CD14-positive monocyte (primary cell): ENCODE measurements around the gene TNNI2. TPM values are rescaled to one million over a fixed set of nuclear protein-coding genes. Genes with fewer than 3 reads are reported as not detected.
A peak's percentile ranks its signal among the peaks of the same experiment; 100 is the strongest.

ENCODE experiments used
- DNase-seq, 3 donors: peaks; one replicate each; pipeline ENCODE4 v3.0.0-alpha.2; 2011 to 2022
- H2AFZ ChIP-seq: 2 replicates; pipeline ENCODE4 v1.6.0; 2012; ENCODE audit warnings: mild to moderate bottlenecking, low read depth, low read length, inconsistent platforms; ENCODE audit not compliant: insufficient read depth, poor library complexity, severe bottlenecking
- H3K27ac ChIP-seq, 2 donors: 1 replicate in 1 of 2; 2 replicates in 1 of 2; pipeline ENCODE4 v1.5.1; 2012 to 2013; ENCODE audit warnings: low read length in 2 of 2, control low read depth in 1 of 2, inconsistent platforms in 1 of 2, low read depth in 1 of 2, mild to moderate bottlenecking in 1 of 2
- H3K27me3 ChIP-seq, 2 donors: one replicate each; pipeline versions ENCODE4 v1.6.0 to v1.6.1; 2011 to 2013; ENCODE audit warnings: low read length in 2 of 2; ENCODE audit not compliant: control insufficient read depth in 2 of 2, insufficient read depth in 2 of 2
- H3K36me3 ChIP-seq, 2 donors: replicated peaks in 1 of 2; 1 replicate in 1 of 2; 2 replicates in 1 of 2; pipeline versions ENCODE4 v1.5.1 to v1.6.1; 2012 to 2013; ENCODE audit warnings: low read length in 2 of 2, control low read depth in 1 of 2, inconsistent platforms in 1 of 2, mild to moderate bottlenecking in 1 of 2; ENCODE audit not compliant: insufficient read depth in 2 of 2, control insufficient read depth in 1 of 2
- H3K4me1 ChIP-seq, 2 donors: 1 replicate in 1 of 2; 2 replicates in 1 of 2; pipeline versions ENCODE4 v1.5.1 to v1.6.1; 2012 to 2013; ENCODE audit warnings: low read length in 2 of 2, control low read depth in 1 of 2, inconsistent platforms in 1 of 2, mild to moderate bottlenecking in 1 of 2, moderate library complexity in 1 of 2; ENCODE audit not compliant: insufficient read depth in 2 of 2, control insufficient read depth in 1 of 2
- H3K4me2 ChIP-seq: replicated peaks from 2 replicates; pipeline ENCODE3; 2012; ENCODE audit warnings: low read length, moderate library complexity, mild to moderate bottlenecking; ENCODE audit not compliant: poor library complexity, severe bottlenecking; ENCODE audit errors: extremely low read depth
- H3K4me3 ChIP-seq, 3 experiments: fragments of 200-600 bp in 1 of 3; sonication (generic) in 1 of 3; replicated peaks in 1 of 3; 1 replicate in 2 of 3; 2 replicates in 1 of 3; pipeline ENCODE4 v1.5.1; 2011 to 2013; ENCODE audit warnings: low read length in 3 of 3, mild to moderate bottlenecking in 3 of 3, control low read depth in 2 of 3, low read depth in 2 of 3, inconsistent platforms in 1 of 3, moderate library complexity in 1 of 3
- H3K79me2 ChIP-seq: 2 replicates; pipeline ENCODE4 v1.6.0; 2012; ENCODE audit warnings: mild to moderate bottlenecking, control low read depth, inconsistent platforms, low read length, moderate library complexity; ENCODE audit not compliant: insufficient read depth
- H3K9ac ChIP-seq: 2 replicates; pipeline ENCODE4 v1.6.0; 2017; ENCODE audit warnings: low read length, mild to moderate bottlenecking; ENCODE audit not compliant: insufficient read depth, poor library complexity, severe bottlenecking
- H3K9me3 ChIP-seq, 2 donors: replicated peaks in 1 of 2; 1 replicate in 1 of 2; 2 replicates in 1 of 2; pipeline versions ENCODE4 v1.5.1 to v1.6.1; 2012 to 2013; ENCODE audit warnings: low read length in 2 of 2, control low read depth in 1 of 2; ENCODE audit not compliant: control insufficient read depth in 1 of 2, insufficient read depth in 1 of 2
- H4K20me1 ChIP-seq: 2 replicates; pipeline ENCODE4 v1.6.0; 2012; ENCODE audit warnings: mild to moderate bottlenecking, low read length, control low read depth, moderate library complexity; ENCODE audit not compliant: insufficient read depth
- H3K27ac Mint-ChIP-seq, 7 donors: one replicate each; pipeline ENCODE4 v1.8.0; 2020; ENCODE audit warnings: mild to moderate bottlenecking in 7 of 7, mixed read lengths in 7 of 7, moderate library complexity in 6 of 7, inconsistent platforms in 2 of 7
- H3K27me3 Mint-ChIP-seq, 3 donors: one replicate each; pipeline ENCODE4 v1.8.0; 2021 to 2022; ENCODE audit warnings: low read depth in 3 of 3, mild to moderate bottlenecking in 3 of 3, mixed read lengths in 3 of 3, moderate library complexity in 3 of 3, inconsistent platforms in 1 of 3
- H3K36me3 Mint-ChIP-seq, 2 donors: one replicate each; pipeline ENCODE4 v1.8.0; 2020; ENCODE audit warnings: mixed read lengths in 2 of 2, inconsistent platforms in 1 of 2, mild to moderate bottlenecking in 1 of 2
- H3K4me1 Mint-ChIP-seq: one replicate; pipeline ENCODE4 v1.8.0; 2020; ENCODE audit warnings: mild to moderate bottlenecking, mixed read lengths
- H3K4me3 Mint-ChIP-seq, 2 donors: one replicate each; pipeline ENCODE4 v1.8.0; 2020; ENCODE audit warnings: mild to moderate bottlenecking in 2 of 2, mixed read lengths in 2 of 2, moderate library complexity in 1 of 2
- H3K9me3 Mint-ChIP-seq, 7 donors: one replicate each; pipeline ENCODE4 v1.8.0; 2020 to 2022; ENCODE audit warnings: mixed read lengths in 7 of 7, mild to moderate bottlenecking in 6 of 7, moderate library complexity in 6 of 7, inconsistent platforms in 2 of 7
- WGBS: methylation state at CpG from one replicate; pipeline ENCODE4 v1.1.5; 2013; ENCODE audit warnings: missing lambda C conversion rate; ENCODE audit not compliant: insufficient coverage; 5-methylcytosine and 5-hydroxymethylcytosine counted together
- intact Hi-C, 2 donors: fragments of 100-400 bp; cut with micrococcal nuclease; formaldehyde crosslinking; loops; one replicate each; pipeline versions ENCODE4 v1.15.0 to v1.15.1; 2023
- polyA plus RNA-seq, 3 donors: library from polyadenylated mRNA; depleted of rRNA in 1 of 3; unstranded in 2 of 3; stranded (reverse) in 1 of 3; fragments of 300-500 nt in 2 of 3; fragments of >200 nt in 1 of 3; fragmentation: Illumina TruSeq in 2 of 3; gene quantifications; 1 replicate in 2 of 3; 2 replicates in 1 of 3; pipeline ENCODE4 v1.2.3, GENCODE V29; 2012 to 2021
- TF ChIP-seq, protein P1 (sequence below): fragments of 200-600 bp; IDR thresholded peaks from one replicate; pipeline ENCODE4 v1.8.0; 2022; ENCODE audit warnings: antibody characterized with exemption, mild to moderate bottlenecking

TNNI2 gene
- polyA plus RNA-seq, 3 donors: 11.4 to 45.8 (median 11.7) TPM

- DNase-seq: peak; percentile 79 to 89 (median 84)
- H3K4me1 ChIP-seq: peaks cover 14 to 15% of the 10 kb centered on the region in 2 donors
- Mint-ChIP-seq H3K4me3 (peak overlapping the region in 1 of 2 donors; percentile 76), H3K4me1 (peaks cover 20% of the 10 kb centered on the region), H3K27ac (peak overlapping the region in 4 of 7 donors; percentile 18 to 77 (median 48)), H3K27me3 (peaks cover 82 to 90% (median 87%) of the 10 kb centered on the region in 3 donors), H3K36me3 (peaks cover 10 to 15% of the 10 kb centered on the region in 2 donors), H3K9me3 (peaks cover 3 to 41% (median 34%) of the 10 kb centered on the region in 7 donors)
- H3K4me3 ChIP-seq: peak overlapping the region in 1 of 3 experiments; percentile 24
- H4K20me1 ChIP-seq: no peaks in the 10 kb centered on the region
- H3K9me3 ChIP-seq: peaks cover 18 to 27% of the 10 kb centered on the region in 2 donors
- H3K79me2 ChIP-seq: no peaks in the 10 kb centered on the region
- H3K4me2 ChIP-seq: peak overlapping the region; percentile 50
- H3K9ac ChIP-seq: no peak overlapping the region
- peaks cover 52 to 90% of the 10 kb centered on the region in 2 donors for H3K27me3 ChIP-seq
- no peaks in the 10 kb centered on the region for H3K36me3 ChIP-seq
- no peak overlapping the region for H2AFZ ChIP-seq
- TF ChIP-seq, protein P1, sequence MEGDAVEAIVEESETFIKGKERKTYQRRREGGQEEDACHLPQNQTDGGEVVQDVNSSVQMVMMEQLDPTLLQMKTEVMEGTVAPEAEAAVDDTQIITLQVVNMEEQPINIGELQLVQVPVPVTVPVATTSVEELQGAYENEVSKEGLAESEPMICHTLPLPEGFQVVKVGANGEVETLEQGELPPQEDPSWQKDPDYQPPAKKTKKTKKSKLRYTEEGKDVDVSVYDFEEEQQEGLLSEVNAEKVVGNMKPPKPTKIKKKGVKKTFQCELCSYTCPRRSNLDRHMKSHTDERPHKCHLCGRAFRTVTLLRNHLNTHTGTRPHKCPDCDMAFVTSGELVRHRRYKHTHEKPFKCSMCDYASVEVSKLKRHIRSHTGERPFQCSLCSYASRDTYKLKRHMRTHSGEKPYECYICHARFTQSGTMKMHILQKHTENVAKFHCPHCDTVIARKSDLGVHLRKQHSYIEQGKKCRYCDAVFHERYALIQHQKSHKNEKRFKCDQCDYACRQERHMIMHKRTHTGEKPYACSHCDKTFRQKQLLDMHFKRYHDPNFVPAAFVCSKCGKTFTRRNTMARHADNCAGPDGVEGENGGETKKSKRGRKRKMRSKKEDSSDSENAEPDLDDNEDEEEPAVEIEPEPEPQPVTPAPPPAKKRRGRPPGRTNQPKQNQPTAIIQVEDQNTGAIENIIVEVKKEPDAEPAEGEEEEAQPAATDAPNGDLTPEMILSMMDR: no peak
- intact Hi-C loops: no loop called here
- H3K27ac ChIP-seq: no peak overlapping the region
- 3% methylated on average over 10 of the region's 10 CpGs for WGBS
Observed at GRCh38 chr11:1810761-1811160, 28.0 kb upstream of the TNNI2 start.

GRCh38 chr11:1812274-1812673 is 26.5 kb upstream of the TNNI2 start:
- Histone ChIP-seq H4K20me1 (no peaks in the 10 kb centered on the region), H3K27ac (no peak overlapping the region), H3K9ac (no peak overlapping the region), H3K27me3 (peaks cover 43 to 87% of the 10 kb centered on the region in 2 donors), H3K9me3 (peaks cover 21 to 27% of the 10 kb centered on the region in 2 donors), H3K4me2 (no peak overlapping the region), H3K79me2 (no peaks in the 10 kb centered on the region), H3K4me1 (peaks cover 14 to 15% of the 10 kb centered on the region in 2 donors), H3K36me3 (no peaks in the 10 kb centered on the region), H2AFZ (no peak overlapping the region), H3K4me3 (no peak overlapping the region)
- 97% methylated on average over 5 of the region's 5 CpGs for WGBS
- no peak overlapping the region for H3K27ac Mint-ChIP-seq
- H3K36me3 Mint-ChIP-seq: peaks cover 10 to 15% of the 10 kb centered on the region in 2 donors
- DNase-seq: no peak
- peaks cover 3 to 46% (median 39%) of the 10 kb centered on the region in 7 donors for H3K9me3 Mint-ChIP-seq
- H3K4me1 Mint-ChIP-seq: peaks cover 20% of the 10 kb centered on the region
- H3K4me3 Mint-ChIP-seq: peak overlapping the region in 1 of 2 donors; percentile 86
- intact Hi-C loops: no loop called here
- peaks cover 84 to 92% (median 92%) of the 10 kb centered on the region in 3 donors for H3K27me3 Mint-ChIP-seq
- TF ChIP-seq, protein P1: no peak
